Measurements from ENCODE around the gene CACNA1D. TPM values are rescaled to one million over a fixed set of nuclear protein-coding genes. Genes with fewer than 3 reads are reported as not detected.

The CACNA1D gene
- total RNA-seq, 1 experiment from 2014 or later = 1.1 TPM

DNA sequence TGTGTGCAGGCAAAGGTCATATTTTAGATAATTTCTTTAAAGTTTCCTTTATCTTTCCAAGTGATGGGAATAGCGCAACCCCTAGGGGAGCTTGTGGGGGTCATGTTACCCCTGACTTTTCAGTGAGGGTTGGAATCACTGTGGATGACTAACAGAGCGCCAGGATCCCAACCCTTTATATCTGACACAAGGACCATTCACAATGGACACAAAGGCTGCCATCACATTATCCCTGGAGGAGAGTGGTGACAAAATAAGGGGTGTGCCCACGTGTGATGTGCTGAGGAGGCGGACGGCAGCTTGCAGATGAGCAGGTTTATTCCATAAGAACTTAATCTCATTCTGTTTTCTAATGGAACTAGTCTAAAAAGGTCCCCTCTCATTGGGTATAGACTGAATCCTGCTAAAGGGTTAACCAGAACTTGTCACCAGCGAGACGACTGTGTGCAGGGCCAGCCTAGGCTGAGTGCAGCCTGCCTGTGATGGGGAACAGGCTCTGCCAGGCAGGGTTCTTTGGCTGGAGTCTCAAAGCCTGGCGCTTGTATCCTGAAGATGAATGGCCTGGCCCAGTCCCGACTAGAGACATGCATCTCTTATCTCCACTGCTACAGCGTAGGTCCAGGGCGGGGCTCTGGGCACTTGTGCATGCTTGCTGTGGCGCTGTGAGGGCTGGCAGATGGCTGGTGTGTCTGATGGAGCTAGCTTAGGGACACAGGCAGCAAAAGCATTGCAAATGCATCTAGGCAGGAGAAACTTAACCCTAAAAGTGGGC, 301.6 kb downstream of the CACNA1D start:
- H3K4me2 ChIP-seq (ENCODE audit: low read length) = no peak overlapping the region
- ChIA-PET POLR2A (no interaction called here), RAD21 (ENCODE audit: low non-redundant PET in 1 of 2, low total read pairs in 2 of 2, uncharacterized antibody in 2 of 2, unreplicated experiment in 2 of 2) (no interaction called here), CTCF (no interaction called here)
- BruUV-seq (replicated peaks) = no TSS peak
- H4K20me1 ChIP-seq (ENCODE audit: insufficient read depth) = no peaks in the 10 kb centered on the region
- no peaks in the 10 kb centered on the region for H3K36me3 ChIP-seq (ENCODE audit: control insufficient read depth in 1 of 2, insufficient read depth in 2 of 2, low read length in 2 of 2)
- H3K9me3 ChIP-seq (ENCODE audit: control insufficient read depth in 1 of 2, insufficient read depth in 1 of 2, low read depth in 1 of 2, low read length in 2 of 2) = no peaks in the 10 kb centered on the region
- no peaks in the 10 kb centered on the region for H3K9me2 ChIP-seq (ENCODE audit: insufficient read depth)
- ATAC-seq = no peak
- H2AFZ ChIP-seq (ENCODE audit: low read depth, low read length, poor library complexity, severe bottlenecking) = no peak overlapping the region
- H3K27me3 ChIP-seq (ENCODE audit: insufficient read depth, low read length) = no peaks in the 10 kb centered on the region
- H3K9ac ChIP-seq (ENCODE audit: low read length) = no peak overlapping the region
- intact Hi-C loops (cut with micrococcal nuclease) = no loop called here
- no peak overlapping the region for H3K27ac ChIP-seq (ENCODE audit: low read depth, low read length)
- H3K79me2 ChIP-seq (ENCODE audit: insufficient read depth, low read length) = no peaks in the 10 kb centered on the region
- H3K4me1 ChIP-seq (ENCODE audit: control insufficient read depth in 1 of 2, insufficient read depth in 2 of 2, low read length in 2 of 2) = peaks cover 0 to 12% of the 10 kb centered on the region in 2 experiments; a peak in 1 of 4 replicates
- no peak for TF ChIP-seq ZNF274 (IDR thresholded peaks at IDR 0.05; ENCODE audit: low read depth, low read length)
- no peak for TF ChIP-seq EZH2phosphoT487 (IDR thresholded peaks at IDR 0.05; ENCODE audit: borderline replicate concordance)
- no peak for TF ChIP-seq EZH2 (IDR thresholded peaks at IDR 0.05)
- no peak for TF ChIP-seq SRF (IDR thresholded peaks at IDR 0.05; ENCODE audit: low read depth)
- TF ChIP-seq, protein P1, sequence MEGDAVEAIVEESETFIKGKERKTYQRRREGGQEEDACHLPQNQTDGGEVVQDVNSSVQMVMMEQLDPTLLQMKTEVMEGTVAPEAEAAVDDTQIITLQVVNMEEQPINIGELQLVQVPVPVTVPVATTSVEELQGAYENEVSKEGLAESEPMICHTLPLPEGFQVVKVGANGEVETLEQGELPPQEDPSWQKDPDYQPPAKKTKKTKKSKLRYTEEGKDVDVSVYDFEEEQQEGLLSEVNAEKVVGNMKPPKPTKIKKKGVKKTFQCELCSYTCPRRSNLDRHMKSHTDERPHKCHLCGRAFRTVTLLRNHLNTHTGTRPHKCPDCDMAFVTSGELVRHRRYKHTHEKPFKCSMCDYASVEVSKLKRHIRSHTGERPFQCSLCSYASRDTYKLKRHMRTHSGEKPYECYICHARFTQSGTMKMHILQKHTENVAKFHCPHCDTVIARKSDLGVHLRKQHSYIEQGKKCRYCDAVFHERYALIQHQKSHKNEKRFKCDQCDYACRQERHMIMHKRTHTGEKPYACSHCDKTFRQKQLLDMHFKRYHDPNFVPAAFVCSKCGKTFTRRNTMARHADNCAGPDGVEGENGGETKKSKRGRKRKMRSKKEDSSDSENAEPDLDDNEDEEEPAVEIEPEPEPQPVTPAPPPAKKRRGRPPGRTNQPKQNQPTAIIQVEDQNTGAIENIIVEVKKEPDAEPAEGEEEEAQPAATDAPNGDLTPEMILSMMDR (IDR thresholded peaks at IDR 0.05 in 2 of 3, conservative IDR thresholded peaks at IDR 0.05 in 1 of 3; ENCODE audit: borderline replicate concordance in 1 of 3, insufficient read depth in 1 of 3, low read depth in 2 of 3, low read length in 2 of 3) = no peak
- no peak for TF ChIP-seq RAD21 (IDR thresholded peaks at IDR 0.05; ENCODE audit: low read depth)
- no peak for TF ChIP-seq ELF1 (IDR thresholded peaks at IDR 0.05; ENCODE audit: borderline replicate concordance, low read depth)
- no peak for TF ChIP-seq TCF7L2 (IDR thresholded peaks at IDR 0.05; ENCODE audit: borderline replicate concordance, extremely low read depth, insufficient read depth, insufficient read length)
- TF ChIP-seq ZBTB33 (IDR thresholded peaks at IDR 0.05; ENCODE audit: extremely low read depth, insufficient replicate concordance, low read length) = no peak
- no peak for TF ChIP-seq MAX (IDR thresholded peaks at IDR 0.05)
- TF ChIP-seq SIN3A (IDR thresholded peaks at IDR 0.05; ENCODE audit: low read depth) = no peak
- no peak for TF ChIP-seq FOSL1 (IDR thresholded peaks at IDR 0.05; ENCODE audit: low read depth)
- no peak for TF ChIP-seq SP1 (IDR thresholded peaks at IDR 0.05; ENCODE audit: low read depth)
- no peak overlapping the region for H3K4me3 ChIP-seq (replicated peaks in 1 of 2; ENCODE audit: low read depth in 1 of 2, low read length in 2 of 2)
- DNase-seq (ENCODE audit: low read depth, low spot score) = no peak

Data from HCT116 (cell line).